ENCODE measurements around the gene SLC1A1.
A peak's percentile ranks its signal among the peaks of the same experiment; 100 is the strongest.

The SLC1A1 gene

DNA sequence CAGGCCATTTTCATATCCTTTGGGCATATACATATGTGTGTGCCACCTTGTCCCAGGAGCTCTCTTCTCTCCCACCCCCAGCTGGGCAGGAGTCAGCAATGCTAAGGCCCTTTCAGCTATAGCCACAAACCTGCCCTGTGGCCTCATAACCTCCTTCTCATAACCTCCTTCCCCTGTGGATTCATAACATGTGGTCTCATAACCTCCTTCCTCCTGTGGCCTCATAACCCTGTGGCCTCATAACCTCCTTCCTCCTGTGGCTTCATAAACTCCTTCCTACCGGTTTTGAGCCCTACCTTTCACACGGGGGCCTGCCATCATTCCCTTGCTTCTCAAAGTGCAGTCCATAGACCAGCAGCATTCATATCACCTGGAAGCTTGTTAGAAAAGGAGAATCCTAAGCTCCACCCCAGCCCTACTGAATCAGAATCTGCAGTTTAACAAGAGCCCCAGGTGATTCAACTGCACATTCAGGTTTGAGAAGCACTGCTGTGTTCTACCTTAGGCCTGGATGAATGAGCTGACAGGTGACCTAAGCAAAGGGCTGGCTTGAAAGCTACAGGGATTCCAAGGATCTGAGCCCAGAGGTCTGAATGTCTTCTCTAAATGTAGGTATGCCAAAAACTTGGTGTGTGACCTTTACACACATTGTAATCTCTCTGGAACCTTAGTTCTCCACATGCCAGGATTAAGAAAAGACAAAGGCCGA is 129.9 kb downstream of the SLC1A1 start:
- ATAC-seq, result no peak
- TF ChIP-seq PATZ1 (CRISPR knock-in tag; IDR thresholded peaks at IDR 0.05; ENCODE audit: borderline replicate concordance), result no peak
- TF ChIP-seq TOX (CRISPR knock-in tag; IDR thresholded peaks at IDR 0.05; ENCODE audit: borderline replicate concordance), result no peak
- no peak for TF ChIP-seq ARNTL (CRISPR knock-in tag; IDR thresholded peaks at IDR 0.05; ENCODE audit: borderline replicate concordance, low read depth)

DNA sequence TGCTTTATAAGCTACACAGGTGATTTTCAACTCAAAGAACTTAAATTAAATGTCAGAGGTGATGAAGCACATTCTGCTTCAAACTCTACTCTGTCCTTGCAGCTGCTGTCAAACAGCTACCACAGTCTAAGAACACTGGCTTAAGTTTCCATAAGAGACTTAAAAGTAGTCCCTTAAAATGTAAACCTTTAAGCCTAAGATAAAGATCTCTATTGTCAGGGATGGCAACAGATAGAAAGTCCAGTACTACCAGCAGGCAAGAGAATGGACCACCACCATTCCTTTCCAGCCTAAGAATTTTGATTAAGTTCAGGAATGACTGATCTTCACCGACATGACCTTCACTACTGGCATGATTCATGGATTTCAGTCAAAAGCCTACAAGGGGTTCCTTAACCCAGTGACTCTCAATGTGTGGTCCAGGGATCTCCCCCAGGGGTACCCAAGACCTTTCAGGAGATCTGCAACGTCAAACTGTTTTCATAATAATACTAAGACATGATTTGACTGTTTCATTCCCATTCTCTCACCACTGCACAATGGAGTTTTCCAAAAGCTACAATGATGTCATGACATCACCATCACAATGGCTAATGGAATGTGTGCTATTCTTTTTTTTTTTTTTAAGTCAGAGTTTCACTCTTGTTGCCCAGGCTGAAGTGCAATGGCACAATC is 130.8 kb downstream of the SLC1A1 start:
- no peak for TF ChIP-seq ZC3H10 (CRISPR knock-in tag; IDR thresholded peaks at IDR 0.05)
- peak; percentile 21; the same call in 1 of the 3 replicates for ATAC-seq

GRCh38 chr9:4622016-4622415 is 131.7 kb downstream of the SLC1A1 start:
- ATAC-seq, result no peak
- TF ChIP-seq OSR1 (CRISPR knock-in tag; IDR thresholded peaks at IDR 0.05), result no peak
- no peak for TF ChIP-seq POU6F1 (CRISPR knock-in tag; IDR thresholded peaks at IDR 0.05; ENCODE audit: borderline replicate concordance, low read depth)
- TF ChIP-seq TOX (CRISPR knock-in tag; IDR thresholded peaks at IDR 0.05; ENCODE audit: borderline replicate concordance), result no peak
- TF ChIP-seq, protein P1, sequence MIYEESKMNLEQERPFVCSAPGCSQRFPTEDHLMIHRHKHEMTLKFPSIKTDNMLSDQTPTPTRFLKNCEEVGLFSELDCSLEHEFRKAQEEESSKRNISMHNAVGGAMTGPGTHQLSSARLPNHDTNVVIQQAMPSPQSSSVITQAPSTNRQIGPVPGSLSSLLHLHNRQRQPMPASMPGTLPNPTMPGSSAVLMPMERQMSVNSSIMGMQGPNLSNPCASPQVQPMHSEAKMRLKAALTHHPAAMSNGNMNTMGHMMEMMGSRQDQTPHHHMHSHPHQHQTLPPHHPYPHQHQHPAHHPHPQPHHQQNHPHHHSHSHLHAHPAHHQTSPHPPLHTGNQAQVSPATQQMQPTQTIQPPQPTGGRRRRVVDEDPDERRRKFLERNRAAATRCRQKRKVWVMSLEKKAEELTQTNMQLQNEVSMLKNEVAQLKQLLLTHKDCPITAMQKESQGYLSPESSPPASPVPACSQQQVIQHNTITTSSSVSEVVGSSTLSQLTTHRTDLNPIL (CRISPR knock-in tag; IDR thresholded peaks at IDR 0.05; ENCODE audit: low read depth), result no peak
- TF ChIP-seq ZFP30 (CRISPR knock-in tag; IDR thresholded peaks at IDR 0.05), result no peak
- TF ChIP-seq ZC3H10 (CRISPR knock-in tag; IDR thresholded peaks at IDR 0.05), result no peak
- TF ChIP-seq ISL1 (CRISPR knock-in tag; IDR thresholded peaks at IDR 0.05), result no peak
- TF ChIP-seq CSDC2 (CRISPR knock-in tag; IDR thresholded peaks at IDR 0.05), result no peak
- TF ChIP-seq PPARA (CRISPR knock-in tag; IDR thresholded peaks at IDR 0.05; ENCODE audit: borderline replicate concordance), result no peak
- TF ChIP-seq, protein P2, sequence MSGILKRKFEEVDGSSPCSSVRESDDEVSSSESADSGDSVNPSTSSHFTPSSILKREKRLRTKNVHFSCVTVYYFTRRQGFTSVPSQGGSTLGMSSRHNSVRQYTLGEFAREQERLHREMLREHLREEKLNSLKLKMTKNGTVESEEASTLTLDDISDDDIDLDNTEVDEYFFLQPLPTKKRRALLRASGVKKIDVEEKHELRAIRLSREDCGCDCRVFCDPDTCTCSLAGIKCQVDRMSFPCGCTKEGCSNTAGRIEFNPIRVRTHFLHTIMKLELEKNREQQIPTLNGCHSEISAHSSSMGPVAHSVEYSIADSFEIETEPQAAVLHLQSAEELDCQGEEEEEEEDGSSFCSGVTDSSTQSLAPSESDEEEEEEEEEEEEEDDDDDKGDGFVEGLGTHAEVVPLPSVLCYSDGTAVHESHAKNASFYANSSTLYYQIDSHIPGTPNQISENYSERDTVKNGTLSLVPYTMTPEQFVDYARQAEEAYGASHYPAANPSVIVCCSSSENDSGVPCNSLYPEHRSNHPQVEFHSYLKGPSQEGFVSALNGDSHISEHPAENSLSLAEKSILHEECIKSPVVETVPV (CRISPR knock-in tag; IDR thresholded peaks at IDR 0.05), result no peak
- TF ChIP-seq BACH2 (CRISPR knock-in tag; IDR thresholded peaks at IDR 0.05; ENCODE audit: borderline replicate concordance), result no peak
- no peak for TF ChIP-seq ZNF70 (CRISPR knock-in tag; IDR thresholded peaks at IDR 0.05)

DNA sequence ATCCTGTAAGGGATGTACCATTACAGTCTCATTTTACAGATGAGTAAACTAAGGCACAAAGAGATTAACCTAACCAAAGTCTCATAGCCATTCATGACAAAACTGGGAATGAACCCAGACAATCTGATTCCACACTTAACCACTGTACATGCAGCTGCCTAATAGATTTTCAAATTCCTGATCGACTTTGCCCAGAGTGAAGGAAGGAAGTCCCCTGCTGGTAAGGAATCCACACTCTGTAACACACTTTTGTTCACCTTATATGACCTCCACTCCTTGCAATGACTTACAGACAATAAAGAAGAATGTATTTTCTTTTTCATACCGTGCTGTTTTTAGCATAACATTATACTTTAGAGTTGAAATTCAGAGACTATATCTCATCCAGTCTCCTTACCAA is 140.6 kb downstream of the SLC1A1 start:
- no peak for TF ChIP-seq BACH2 (CRISPR knock-in tag; IDR thresholded peaks at IDR 0.05; ENCODE audit: borderline replicate concordance)
- ATAC-seq, result no peak

All from SK-N-SH treated with all-trans-retinoic acid at 6 μM for 48 hours (cell line).